ENCODE measurements around the gene TBC1D9.
"Not testable (repeated sequence)": the region's sequence is repeated elsewhere in the genome, so short reads cannot be mapped to it uniquely, and the experiment has no call there.

Gene TBC1D9

GRCh38 chr4:140756319-140757231 lies at the start of gene TBC1D9:
Gene TBC1D9, minus strand, starts transcription at chr4:140756385. Its CDS starts 340 bp downstream, at chr4:140756045.
- Mint-ChIP-seq H3K9me3 (no peaks in the 10 kb centered on the region), H3K4me3 (peak within 1 kb of the TSS; percentile 48), H3K27ac (no peak within 1 kb of the TSS), H3K4me1 (peaks cover 7% of the 10 kb centered on the region), H3K36me3 (no peaks in the 10 kb centered on the region), H3K27me3 (peaks cover 32% of the 10 kb centered on the region)

GRCh38 chr4:140805293-140805692 lies 49.1 kb upstream of the TBC1D9 start:
- Mint-ChIP-seq H3K27me3 (peaks cover 12% of the 10 kb centered on the region), H3K4me3 (no peak overlapping the region), H3K4me1 (no peaks in the 10 kb centered on the region), H3K9me3 (peaks cover 6% of the 10 kb centered on the region), H3K36me3 (no peaks in the 10 kb centered on the region), H3K27ac (no peak overlapping the region)

GRCh38 chr4:140802591-140802990 lies 46.4 kb upstream of the TBC1D9 start:
- Mint-ChIP-seq H3K4me1 (no peaks in the 10 kb centered on the region), H3K27ac (no peak overlapping the region)

GRCh38 chr4:140800666-140801065 lies 44.5 kb upstream of the TBC1D9 start:
- peaks cover 12% of the 10 kb centered on the region for H3K27me3 Mint-ChIP-seq
- H3K4me3 Mint-ChIP-seq = no peak overlapping the region
- H3K4me1 Mint-ChIP-seq = no peaks in the 10 kb centered on the region
- H3K27ac Mint-ChIP-seq = no peak overlapping the region
- H3K36me3 Mint-ChIP-seq = no peaks in the 10 kb centered on the region
- peaks cover 4% of the 10 kb centered on the region for H3K9me3 Mint-ChIP-seq

More at GRCh38 chr4:140802591-140802990, 46.4 kb upstream of the TBC1D9 start:
- no peaks in the 10 kb centered on the region for H3K36me3 Mint-ChIP-seq
- H3K9me3 Mint-ChIP-seq = peaks cover 6% of the 10 kb centered on the region
- peaks cover 14% of the 10 kb centered on the region for H3K27me3 Mint-ChIP-seq
- no peak overlapping the region for H3K4me3 Mint-ChIP-seq

GRCh38 chr4:140799686-140800225 lies 43.6 kb upstream of the TBC1D9 start:
- peaks cover 8% of the 10 kb centered on the region for H3K27me3 Mint-ChIP-seq
- H3K36me3 Mint-ChIP-seq = no peaks in the 10 kb centered on the region
- no peak overlapping the region for H3K27ac Mint-ChIP-seq
- H3K9me3 Mint-ChIP-seq = no peaks in the 10 kb centered on the region
- no peaks in the 10 kb centered on the region for H3K4me1 Mint-ChIP-seq
- no peak overlapping the region for H3K4me3 Mint-ChIP-seq

- Mint-ChIP-seq H3K4me3 (no peak overlapping the region), H3K4me1 (no peaks in the 10 kb centered on the region)
Observed at GRCh38 chr4:140793291-140793690, 37.1 kb upstream of the TBC1D9 start.

GRCh38 chr4:140790765-140791164 lies 34.6 kb upstream of the TBC1D9 start:
- H3K27ac Mint-ChIP-seq = no peak overlapping the region
- H3K36me3 Mint-ChIP-seq = no peaks in the 10 kb centered on the region
- peaks cover 3% of the 10 kb centered on the region for H3K27me3 Mint-ChIP-seq
- no peaks in the 10 kb centered on the region for H3K4me1 Mint-ChIP-seq
- H3K4me3 Mint-ChIP-seq = no peak overlapping the region
- peaks cover 12% of the 10 kb centered on the region for H3K9me3 Mint-ChIP-seq

More at GRCh38 chr4:140793291-140793690, 37.1 kb upstream of the TBC1D9 start:
- H3K27me3 Mint-ChIP-seq = peaks cover 5% of the 10 kb centered on the region
- no peaks in the 10 kb centered on the region for H3K36me3 Mint-ChIP-seq
- H3K9me3 Mint-ChIP-seq = peaks cover 12% of the 10 kb centered on the region
- H3K27ac Mint-ChIP-seq = no peak overlapping the region

- Mint-ChIP-seq H3K27me3 (peaks cover 3% of the 10 kb centered on the region), H3K4me3 (no peak overlapping the region), H3K27ac (no peak overlapping the region), H3K9me3 (peaks cover 12% of the 10 kb centered on the region), H3K36me3 (no peaks in the 10 kb centered on the region), H3K4me1 (no peaks in the 10 kb centered on the region)
Observed at GRCh38 chr4:140790171-140790570, 34.0 kb upstream of the TBC1D9 start.

- no peaks in the 10 kb centered on the region for H3K36me3 Mint-ChIP-seq
- peaks cover 12% of the 10 kb centered on the region for H3K9me3 Mint-ChIP-seq
- H3K27me3 Mint-ChIP-seq = peaks cover 3% of the 10 kb centered on the region
- H3K4me3 Mint-ChIP-seq = no peak overlapping the region
- no peak overlapping the region for H3K27ac Mint-ChIP-seq
- no peaks in the 10 kb centered on the region for H3K4me1 Mint-ChIP-seq
Observed at GRCh38 chr4:140789759-140790158, 33.6 kb upstream of the TBC1D9 start.

GRCh38 chr4:140782787-140783186 lies 26.6 kb upstream of the TBC1D9 start:
- not testable (repeated sequence) for H3K27me3 Mint-ChIP-seq, H3K27ac Mint-ChIP-seq, H3K36me3 Mint-ChIP-seq, H3K4me3 Mint-ChIP-seq, H3K4me1 Mint-ChIP-seq, H3K9me3 Mint-ChIP-seq

GRCh38 chr4:140781596-140781995 lies 25.4 kb upstream of the TBC1D9 start:
- H3K4me1 Mint-ChIP-seq = no peaks in the 10 kb centered on the region
- H3K27me3 Mint-ChIP-seq = no peaks in the 10 kb centered on the region
- H3K27ac Mint-ChIP-seq = no peak overlapping the region
- no peaks in the 10 kb centered on the region for H3K9me3 Mint-ChIP-seq
- H3K36me3 Mint-ChIP-seq = no peaks in the 10 kb centered on the region
- no peak overlapping the region for H3K4me3 Mint-ChIP-seq

GRCh38 chr4:140777894-140778293 lies 21.7 kb upstream of the TBC1D9 start:
- no peaks in the 10 kb centered on the region for H3K4me1 Mint-ChIP-seq
- H3K9me3 Mint-ChIP-seq = no peaks in the 10 kb centered on the region
- no peak overlapping the region for H3K4me3 Mint-ChIP-seq
- H3K27ac Mint-ChIP-seq = no peak overlapping the region
- H3K36me3 Mint-ChIP-seq = no peaks in the 10 kb centered on the region
- peaks cover 4% of the 10 kb centered on the region for H3K27me3 Mint-ChIP-seq

- Mint-ChIP-seq H3K27me3 (peaks cover 4% of the 10 kb centered on the region), H3K4me1 (no peaks in the 10 kb centered on the region), H3K9me3 (no peaks in the 10 kb centered on the region), H3K36me3 (no peaks in the 10 kb centered on the region), H3K4me3 (no peak overlapping the region), H3K27ac (no peak overlapping the region)
Observed at GRCh38 chr4:140777386-140777785, 21.2 kb upstream of the TBC1D9 start.

- Mint-ChIP-seq H3K9me3 (no peaks in the 10 kb centered on the region), H3K36me3 (no peaks in the 10 kb centered on the region), H3K27me3 (peaks cover 4% of the 10 kb centered on the region), H3K27ac (no peak overlapping the region), H3K4me1 (no peaks in the 10 kb centered on the region), H3K4me3 (no peak overlapping the region)
Observed at GRCh38 chr4:140776556-140776955, 20.4 kb upstream of the TBC1D9 start.

GRCh38 chr4:140774956-140775355 lies 18.8 kb upstream of the TBC1D9 start:
- H3K36me3 Mint-ChIP-seq = no peaks in the 10 kb centered on the region
- peaks cover 9% of the 10 kb centered on the region for H3K27me3 Mint-ChIP-seq
- no peak overlapping the region for H3K4me3 Mint-ChIP-seq
- H3K27ac Mint-ChIP-seq = no peak overlapping the region
- no peaks in the 10 kb centered on the region for H3K4me1 Mint-ChIP-seq
- no peaks in the 10 kb centered on the region for H3K9me3 Mint-ChIP-seq

- Mint-ChIP-seq H3K4me3 (no peak overlapping the region), H3K27me3 (peaks cover 10% of the 10 kb centered on the region), H3K4me1 (no peaks in the 10 kb centered on the region), H3K27ac (no peak overlapping the region), H3K36me3 (no peaks in the 10 kb centered on the region), H3K9me3 (no peaks in the 10 kb centered on the region)
Observed at GRCh38 chr4:140774510-140774909, 18.3 kb upstream of the TBC1D9 start.
